Prostate gland (tissue), 2 donors: Measurements from ENCODE around the gene TMEM59L.

Source experiments
- POLR2A ChIP-seq: fragments of 450-650 bp; IDR thresholded peaks from one replicate; pipeline ENCODE4 v1.6.1; 2016; ENCODE audit warnings: antibody characterized with exemption, mild to moderate bottlenecking
- POLR2AphosphoS5 ChIP-seq: sonication (generic); formaldehyde crosslinking; IDR thresholded peaks from one replicate; pipeline ENCODE4 v1.6.1; 2017; ENCODE audit warnings: antibody characterized with exemption
- TF ChIP-seq, protein P1 (sequence below), 4 experiments: fragments of 200-600 bp in 2 of 4; fragments of 450-650 bp in 2 of 4; sonication (generic) in 2 of 4; IDR thresholded peaks; 1 replicate in 3 of 4; 2 replicates in 1 of 4; pipeline ENCODE4 v1.5.1; 2016 to 2019; ENCODE audit warnings: antibody characterized with exemption in 4 of 4, mild to moderate bottlenecking in 2 of 4, moderate library complexity in 2 of 4

DNA sequence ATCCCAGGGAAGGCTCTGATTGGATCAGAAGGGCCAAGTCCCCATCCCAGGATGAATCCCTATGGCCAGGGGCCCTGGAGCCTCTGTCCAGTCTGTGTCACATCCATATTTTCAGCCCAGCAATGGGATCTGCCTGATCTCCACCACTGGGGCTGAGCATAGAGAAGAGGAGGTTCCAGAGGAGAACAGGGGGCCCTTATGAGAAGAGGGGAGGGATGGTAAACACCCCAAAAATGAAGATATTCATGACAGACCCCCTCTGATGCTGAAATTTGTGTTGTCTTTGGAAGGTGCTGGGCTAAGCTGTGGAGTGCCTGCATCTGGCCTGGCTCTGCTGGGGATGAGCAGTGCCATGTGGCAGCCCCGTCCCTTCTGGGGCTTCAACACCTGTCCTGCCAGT is 38.6 kb downstream of the TMEM59L start:
- TF ChIP-seq POLR2A: no peak
- no peak for TF ChIP-seq POLR2AphosphoS5
- TF ChIP-seq, protein P1, sequence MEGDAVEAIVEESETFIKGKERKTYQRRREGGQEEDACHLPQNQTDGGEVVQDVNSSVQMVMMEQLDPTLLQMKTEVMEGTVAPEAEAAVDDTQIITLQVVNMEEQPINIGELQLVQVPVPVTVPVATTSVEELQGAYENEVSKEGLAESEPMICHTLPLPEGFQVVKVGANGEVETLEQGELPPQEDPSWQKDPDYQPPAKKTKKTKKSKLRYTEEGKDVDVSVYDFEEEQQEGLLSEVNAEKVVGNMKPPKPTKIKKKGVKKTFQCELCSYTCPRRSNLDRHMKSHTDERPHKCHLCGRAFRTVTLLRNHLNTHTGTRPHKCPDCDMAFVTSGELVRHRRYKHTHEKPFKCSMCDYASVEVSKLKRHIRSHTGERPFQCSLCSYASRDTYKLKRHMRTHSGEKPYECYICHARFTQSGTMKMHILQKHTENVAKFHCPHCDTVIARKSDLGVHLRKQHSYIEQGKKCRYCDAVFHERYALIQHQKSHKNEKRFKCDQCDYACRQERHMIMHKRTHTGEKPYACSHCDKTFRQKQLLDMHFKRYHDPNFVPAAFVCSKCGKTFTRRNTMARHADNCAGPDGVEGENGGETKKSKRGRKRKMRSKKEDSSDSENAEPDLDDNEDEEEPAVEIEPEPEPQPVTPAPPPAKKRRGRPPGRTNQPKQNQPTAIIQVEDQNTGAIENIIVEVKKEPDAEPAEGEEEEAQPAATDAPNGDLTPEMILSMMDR (IDR thresholded peaks at IDR 0.05): no peak
